HEK293T (cell line): Measurements from ENCODE around the gene MGAT5.

Experiments used
- ARNT ChIP-seq: fragments of 450-650 bp; IDR thresholded peaks from 2 replicates; pipeline ENCODE4 v1.6.1; 2017; ENCODE audit warnings: mild to moderate bottlenecking
- BHLHE40 ChIP-seq: fragments of 450-650 bp; IDR thresholded peaks from 2 replicates; pipeline ENCODE4 v1.6.1; 2016; ENCODE audit warnings: mild to moderate bottlenecking, moderate library complexity, borderline replicate concordance
- FOXM1 ChIP-seq: fragments of 450-650 bp; IDR thresholded peaks from 2 replicates; pipeline ENCODE4 v1.6.1; 2017; ENCODE audit warnings: mild to moderate bottlenecking, borderline replicate concordance
- SP1 ChIP-seq: fragments of 450-650 bp; IDR thresholded peaks from 2 replicates; pipeline ENCODE4 v1.6.1; 2017

DNA sequence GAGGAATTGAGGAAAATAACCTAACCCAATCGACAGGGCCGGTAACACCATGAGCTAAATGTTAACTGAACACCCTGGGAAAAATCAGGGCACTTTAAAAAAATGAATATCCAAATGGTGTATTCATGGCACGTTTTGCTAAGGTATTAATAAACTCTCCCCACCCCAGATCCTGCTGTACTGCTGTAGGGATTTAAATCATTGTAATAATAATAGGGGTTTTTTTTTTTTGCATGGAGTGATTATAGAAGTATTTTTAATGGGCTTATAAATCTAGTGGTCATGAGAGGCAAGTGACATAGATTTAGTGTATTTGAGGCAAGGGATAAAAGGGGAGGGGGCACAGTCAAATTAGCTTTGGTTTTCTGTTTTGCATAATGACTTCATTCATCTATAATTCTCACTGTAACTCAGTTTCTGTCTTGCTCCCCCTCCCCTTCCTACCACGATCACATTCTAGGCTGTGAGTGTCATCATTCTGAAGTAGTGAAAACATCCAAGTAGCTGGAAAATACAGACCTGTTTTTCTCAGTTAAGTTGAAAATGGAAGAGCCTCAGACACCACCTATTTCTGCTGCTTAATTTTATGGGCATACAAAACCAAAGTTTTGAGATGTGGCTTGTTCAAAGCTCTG lies 18.2 kb upstream of the MGAT5 start:
- TF ChIP-seq ARNT: no peak
- no peak for TF ChIP-seq SP1
- TF ChIP-seq BHLHE40: no peak
- TF ChIP-seq FOXM1: no peak
